GM10266 (cell line): Measurements from ENCODE around the gene ABHD16A.
"Not testable (repeated sequence)": the region's sequence is repeated elsewhere in the genome, so short reads cannot be mapped to it uniquely, and the experiment has no call there.

Source experiments
- DNase-seq: peaks from one replicate; pipeline ENCODE4 v3.0.0; 2012; ENCODE audit errors: extremely low spot score
- TF ChIP-seq, protein P1 (sequence below): IDR thresholded peaks from 2 replicates; pipeline ENCODE4 v1.5.1; 2012; ENCODE audit warnings: mild to moderate bottlenecking, low read depth; ENCODE audit not compliant: control insufficient read depth, insufficient read depth; ENCODE audit errors: missing control alignments

The ABHD16A gene

DNA sequence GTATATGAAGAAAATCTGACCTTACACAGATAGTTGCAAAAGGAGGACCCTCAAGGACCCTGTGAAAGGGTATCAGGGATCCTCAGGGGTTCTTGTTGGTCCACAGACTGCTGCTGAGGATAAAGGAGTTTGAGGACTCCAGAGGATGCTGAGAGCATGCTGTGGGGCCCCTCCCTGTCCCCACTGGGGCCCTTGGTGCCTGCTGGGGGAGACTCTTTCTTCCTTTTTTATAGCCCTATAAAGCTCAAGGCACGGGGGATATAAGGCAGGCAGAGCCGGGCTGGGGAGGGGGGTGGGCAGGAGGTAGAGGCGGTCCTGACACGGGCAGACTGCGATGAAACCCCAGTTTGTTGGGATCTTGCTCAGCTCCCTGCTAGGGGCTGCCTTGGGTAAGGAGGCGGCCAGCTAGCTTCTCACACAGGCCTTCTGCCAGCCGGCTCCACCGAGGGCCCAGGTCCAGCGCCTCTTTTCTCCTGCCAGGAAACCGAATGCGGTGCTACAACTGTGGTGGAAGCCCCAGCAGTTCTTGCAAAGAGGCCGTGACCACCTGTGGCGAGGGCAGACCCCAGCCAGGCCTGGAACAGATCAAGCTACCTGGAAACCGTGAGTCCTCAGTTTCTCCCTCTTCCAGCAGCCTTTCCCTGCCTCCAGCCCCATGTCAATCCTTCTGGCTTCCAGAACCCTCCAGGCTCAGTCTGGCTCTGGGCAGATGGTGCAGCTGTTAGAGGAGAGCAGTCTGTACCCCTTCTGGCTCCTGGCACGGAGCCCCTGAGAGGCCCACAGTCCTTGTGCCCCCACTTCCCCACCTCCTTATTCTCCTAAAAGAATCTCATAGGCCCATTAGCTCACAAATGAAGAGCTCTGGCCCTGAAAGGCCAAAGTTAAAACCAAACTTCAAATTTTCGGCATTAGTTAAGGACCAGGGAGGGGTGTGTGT lies 12.2 kb upstream of the ABHD16A start, which contains the start of gene LY6G6D:
LY6G6D (plus strand) TSS at position 327 of the 937 bp plus-strand sequence; CDS start at position 335, 8 bp downstream.
- TF ChIP-seq, protein P1, sequence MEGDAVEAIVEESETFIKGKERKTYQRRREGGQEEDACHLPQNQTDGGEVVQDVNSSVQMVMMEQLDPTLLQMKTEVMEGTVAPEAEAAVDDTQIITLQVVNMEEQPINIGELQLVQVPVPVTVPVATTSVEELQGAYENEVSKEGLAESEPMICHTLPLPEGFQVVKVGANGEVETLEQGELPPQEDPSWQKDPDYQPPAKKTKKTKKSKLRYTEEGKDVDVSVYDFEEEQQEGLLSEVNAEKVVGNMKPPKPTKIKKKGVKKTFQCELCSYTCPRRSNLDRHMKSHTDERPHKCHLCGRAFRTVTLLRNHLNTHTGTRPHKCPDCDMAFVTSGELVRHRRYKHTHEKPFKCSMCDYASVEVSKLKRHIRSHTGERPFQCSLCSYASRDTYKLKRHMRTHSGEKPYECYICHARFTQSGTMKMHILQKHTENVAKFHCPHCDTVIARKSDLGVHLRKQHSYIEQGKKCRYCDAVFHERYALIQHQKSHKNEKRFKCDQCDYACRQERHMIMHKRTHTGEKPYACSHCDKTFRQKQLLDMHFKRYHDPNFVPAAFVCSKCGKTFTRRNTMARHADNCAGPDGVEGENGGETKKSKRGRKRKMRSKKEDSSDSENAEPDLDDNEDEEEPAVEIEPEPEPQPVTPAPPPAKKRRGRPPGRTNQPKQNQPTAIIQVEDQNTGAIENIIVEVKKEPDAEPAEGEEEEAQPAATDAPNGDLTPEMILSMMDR = no peak
- no peak for DNase-seq

DNA sequence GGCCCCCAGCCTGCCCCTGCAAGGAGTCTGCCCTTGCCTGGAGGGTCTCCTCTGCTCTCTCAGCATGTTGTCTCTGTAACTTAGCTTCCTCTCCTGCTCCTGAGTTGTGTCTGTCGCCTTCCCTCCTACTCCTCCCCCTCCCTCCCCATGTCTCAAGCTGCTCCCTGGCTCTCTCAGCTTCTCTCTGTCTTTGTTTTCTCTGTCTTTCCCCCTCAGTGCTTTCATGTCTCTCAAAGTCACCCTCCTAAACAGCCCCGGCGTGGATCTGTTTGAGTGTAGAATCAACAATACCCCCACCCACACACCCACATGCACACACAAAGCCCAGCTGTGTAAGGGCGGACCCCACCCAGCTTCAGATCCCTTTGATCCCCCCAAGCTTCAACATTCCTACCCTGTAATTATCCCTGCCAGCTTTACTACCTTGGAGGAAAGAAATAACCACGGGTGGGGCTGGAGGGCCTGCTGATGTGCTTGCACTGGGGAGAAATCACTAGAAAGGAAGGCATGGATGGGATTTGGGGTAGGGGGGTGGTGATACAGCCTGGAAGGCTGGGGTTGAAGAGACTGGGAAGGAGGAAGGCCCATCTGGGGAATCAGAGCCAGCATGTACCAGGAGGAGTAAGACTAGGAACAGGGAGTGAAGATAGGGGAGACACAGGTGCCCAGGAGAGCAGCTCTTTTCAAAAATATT lies 11.0 kb upstream of the ABHD16A start:
- no peak for DNase-seq

DNA sequence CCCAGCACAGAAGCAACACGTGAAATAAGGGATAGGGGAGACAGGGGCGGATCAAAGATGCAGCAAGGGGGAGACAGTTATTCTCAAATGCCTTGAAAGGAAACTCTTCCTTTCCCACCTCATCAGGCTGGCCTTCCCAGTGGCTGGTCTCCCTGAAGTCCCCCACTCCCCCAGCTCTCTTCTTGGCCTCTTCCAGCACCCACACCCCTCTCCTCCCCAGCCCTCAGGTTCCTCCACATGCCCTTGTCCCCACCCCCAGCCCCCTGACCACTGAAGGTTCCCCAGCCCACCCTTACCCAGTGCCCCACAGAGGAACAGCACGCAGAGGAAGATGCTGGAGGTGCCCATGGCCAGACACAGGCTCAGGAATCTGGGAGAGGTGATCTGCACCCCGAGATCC lies 10.3 kb upstream of the ABHD16A start:
- TF ChIP-seq, protein P1 = no peak
- DNase-seq = no peak

More for the DNA sequence above, 11.0 kb upstream of the ABHD16A start:
- TF ChIP-seq, protein P1 = no peak

DNA sequence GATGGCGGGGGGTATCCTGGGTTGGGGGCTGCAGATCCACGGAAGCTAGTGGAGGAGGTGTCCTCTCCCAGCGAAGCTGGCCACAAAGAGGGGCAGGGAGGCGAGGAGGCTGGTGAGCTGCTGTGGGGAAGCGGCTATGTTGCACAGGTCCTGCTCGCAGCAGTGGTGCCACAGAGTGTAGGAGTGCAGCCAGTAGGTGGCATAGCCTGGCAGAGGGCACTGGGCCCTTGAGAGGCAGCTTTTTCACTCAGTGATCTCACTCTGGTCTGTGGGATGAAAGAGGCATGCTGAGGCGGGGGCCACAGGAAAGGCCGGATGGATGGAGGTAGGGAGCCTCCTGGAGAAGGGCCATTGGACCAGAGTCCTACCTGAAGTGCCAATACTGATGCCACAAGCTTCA lies 9.2 kb upstream of the ABHD16A start:
- TF ChIP-seq, protein P1 = no peak
- no peak for DNase-seq

DNA sequence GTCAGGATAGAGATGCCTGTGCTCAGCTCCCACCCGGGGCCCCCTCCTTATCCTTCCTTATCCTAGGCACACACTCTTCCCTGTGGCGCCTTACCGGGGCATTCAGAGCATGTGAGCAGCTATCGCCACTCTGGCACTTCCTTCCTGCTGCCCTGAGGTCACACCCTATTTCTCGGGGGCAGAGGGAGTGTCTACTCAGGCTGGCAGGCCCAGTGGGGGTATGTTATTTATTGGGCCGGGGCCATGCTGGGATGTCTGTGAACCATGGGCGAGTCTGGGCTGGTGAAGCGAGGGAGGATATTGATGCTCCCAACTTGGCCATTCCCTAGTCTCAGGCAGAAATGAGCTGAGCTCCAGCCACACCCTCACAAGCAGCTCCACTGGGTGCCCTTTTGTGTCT lies 8.1 kb upstream of the ABHD16A start:
- DNase-seq = no peak
- TF ChIP-seq, protein P1 = no peak

DNA sequence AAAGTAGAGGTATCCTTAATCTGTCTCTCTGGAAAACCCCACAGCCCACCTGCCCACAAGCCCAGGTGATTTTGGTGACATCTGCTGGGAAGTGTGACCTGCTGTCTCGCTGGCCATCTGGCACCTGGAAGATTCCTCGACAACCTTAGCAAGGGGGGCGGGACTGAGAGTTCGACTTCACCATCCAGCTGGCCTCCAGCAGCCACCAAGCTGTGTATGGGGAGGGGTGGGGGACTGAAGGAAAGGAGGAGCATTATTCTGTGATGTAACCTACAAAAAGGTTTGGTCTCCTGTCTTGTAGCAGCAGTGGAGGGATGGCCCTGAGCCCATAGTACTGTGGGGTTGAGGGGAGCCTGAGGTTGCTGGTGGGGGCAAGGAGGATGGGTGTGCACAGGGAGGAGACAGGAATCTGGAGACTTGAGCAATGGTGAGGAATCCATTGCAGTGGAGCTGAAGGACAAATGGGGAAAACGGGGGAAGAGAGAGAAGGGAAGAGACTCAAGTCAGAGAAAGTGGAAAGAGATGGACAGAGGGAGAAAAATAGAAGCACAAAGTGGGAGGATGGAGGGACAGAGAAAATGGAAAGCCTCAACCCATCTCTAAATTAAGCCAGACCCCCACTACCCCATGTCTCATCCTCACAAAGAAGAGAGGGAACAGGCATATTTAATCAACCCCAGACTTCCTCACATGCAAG lies 7.5 kb upstream of the ABHD16A start:
- no peak for DNase-seq
- TF ChIP-seq, protein P1 = no peak

DNA sequence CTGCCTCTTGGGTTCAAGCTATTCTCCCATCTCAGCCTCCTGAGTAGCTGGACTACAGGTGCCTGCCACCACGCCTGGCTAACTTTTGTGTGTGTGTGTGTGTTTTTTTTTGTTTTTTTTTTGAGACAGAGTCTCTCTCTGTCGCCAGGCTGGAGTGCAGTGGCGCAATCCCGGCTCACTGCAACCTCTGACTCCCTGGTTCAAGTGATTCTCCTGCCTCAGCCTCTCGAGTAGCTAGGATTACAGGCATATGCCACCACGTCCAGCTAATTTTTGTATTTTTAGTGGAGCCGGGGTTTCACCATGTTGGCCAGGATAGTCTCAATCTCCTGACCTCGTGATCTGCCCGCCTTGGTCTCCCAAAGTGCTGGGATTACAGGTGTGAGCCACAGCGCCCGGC lies 6.0 kb upstream of the ABHD16A start:
- DNase-seq = not testable (repeated sequence)
